SK-N-SH (cell line): ENCODE data around the gene MNT. TPM values are rescaled to one million over a fixed set of nuclear protein-coding genes. Genes with fewer than 3 reads are reported as not detected.

Experiments
- CTCF ChIA-PET: fragments of 300-600, 350-600 bp; formaldehyde crosslinking; extraction: SDS; loops from one replicate; lab custom pipeline; 2021; lab: Yijun Ruan, JAX
- POLR2A ChIA-PET: fragments of 350-600 bp; sonication (Branson Sonifier 250); formaldehyde crosslinking; extraction: SDS; loops from one replicate; lab custom pipeline; 2020; ENCODE audit warnings: antibody characterized with exemption, inconsistent platforms; lab: Yijun Ruan, JAX
- DNase-seq: peaks from one replicate; pipeline ENCODE4 v3.0.0; 2012
- H2AFZ ChIP-seq: fragments of 200-600 bp; sonication (generic); 2 replicates; pipeline ENCODE4 v1.8.1; 2016; ENCODE audit warnings: antibody characterized with exemption, mild to moderate bottlenecking, low read depth
- H3F3A ChIP-seq: fragments of 200-600 bp; sonication (generic); replicated peaks from 2 replicates; pipeline ENCODE3; 2016; ENCODE audit warnings: antibody characterized with exemption, mild to moderate bottlenecking; ENCODE audit not compliant: insufficient read depth
- H3K27ac ChIP-seq, 2 experiments: fragments of 200-500 bp in 1 of 2; fragments of 200-600 bp in 1 of 2; sonication (Bioruptor generic) in 1 of 2; sonication (generic), shearing (Covaris generic) in 1 of 2; 2 replicates each; pipeline versions ENCODE4 v1.5.1 to v1.6.1; 2014 to 2016; ENCODE audit warnings: low read depth in 2 of 2, inconsistent platforms in 1 of 2, low read length in 1 of 2, mild to moderate bottlenecking in 1 of 2, mixed read lengths in 1 of 2
- H3K27me3 ChIP-seq: fragments of 200-600 bp; sonication (generic), shearing (Covaris generic); 2 replicates; pipeline ENCODE4 v1.6.1; 2016; ENCODE audit warnings: mixed run types; ENCODE audit not compliant: insufficient read depth
- H3K36me3 ChIP-seq, 2 experiments: fragments of 200-500 bp in 1 of 2; fragments of 200-600 bp in 1 of 2; sonication (Bioruptor generic) in 1 of 2; sonication (generic) in 1 of 2; replicated peaks in 1 of 2; 2 replicates each; pipeline versions ENCODE3 to v1.5.1; 2014 to 2016; ENCODE audit warnings: low read length in 1 of 2, mild to moderate bottlenecking in 1 of 2; ENCODE audit not compliant: insufficient read depth in 2 of 2, control insufficient read depth in 1 of 2
- H3K4me1 ChIP-seq, 2 experiments: fragments of 200-500 bp in 1 of 2; fragments of 200-600 bp in 1 of 2; sonication (Bioruptor generic) in 1 of 2; sonication (generic), shearing (Covaris generic) in 1 of 2; 2 replicates each; pipeline versions ENCODE4 v1.5.1 to v1.6.1; 2014 to 2016; ENCODE audit warnings: low read depth in 1 of 2, low read length in 1 of 2, mixed run types in 1 of 2; ENCODE audit not compliant: insufficient read depth in 2 of 2, control insufficient read depth in 1 of 2
- H3K4me2 ChIP-seq: fragments of 200-600 bp; sonication (generic), shearing (Covaris generic); 2 replicates; pipeline ENCODE4 v1.6.1; 2017; ENCODE audit warnings: mixed run types
- H3K4me3 ChIP-seq, 2 experiments: fragments of 200-500 bp in 1 of 2; fragments of 200-600 bp in 1 of 2; sonication (Bioruptor generic) in 1 of 2; sonication (generic), shearing (Covaris generic) in 1 of 2; 2 replicates each; pipeline versions ENCODE4 v1.5.1 to v1.8.1; 2014 to 2016; ENCODE audit warnings: low read depth in 2 of 2, inconsistent platforms in 1 of 2, low read length in 1 of 2, mild to moderate bottlenecking in 1 of 2, mixed read lengths in 1 of 2, moderate library complexity in 1 of 2
- H3K79me2 ChIP-seq: fragments of 200-600 bp; sonication (generic); 2 replicates; pipeline ENCODE4 v1.8.1; 2017; ENCODE audit warnings: mild to moderate bottlenecking; ENCODE audit not compliant: insufficient read depth
- H3K9ac ChIP-seq: fragments of 200-600 bp; sonication (generic); 2 replicates; pipeline ENCODE4 v1.6.1; 2017; ENCODE audit warnings: mixed run types
- H3K9me2 ChIP-seq: fragments of 200-600 bp; sonication (generic); 2 replicates; pipeline ENCODE4 v1.6.1; 2017; ENCODE audit warnings: mixed run types
- H3K9me3 ChIP-seq: fragments of 200-600 bp; sonication (generic); 2 replicates; pipeline ENCODE4 v1.6.1; 2017; ENCODE audit warnings: mixed run types, mild to moderate bottlenecking, moderate library complexity
- H4K20me1 ChIP-seq: fragments of 200-600 bp; sonication (generic); 2 replicates; pipeline ENCODE4 v1.6.1; 2017; ENCODE audit warnings: mild to moderate bottlenecking, mixed run types; ENCODE audit not compliant: insufficient read depth
- ELF1 ChIP-seq: IDR thresholded peaks from 2 replicates; pipeline ENCODE4 v1.4.0; 2012
- EZH2phosphoT487 ChIP-seq: fragments of 200-600 bp; sonication (generic); IDR thresholded peaks from 2 replicates; pipeline ENCODE4 v1.6.1; 2017; ENCODE audit warnings: low read depth, mixed run types, mild to moderate bottlenecking, antibody characterized with exemption, moderate library complexity, borderline replicate concordance
- JUND ChIP-seq: IDR thresholded peaks from 2 replicates; pipeline ENCODE4 v1.4.0; 2012
- MAX ChIP-seq: IDR thresholded peaks from 2 replicates; pipeline ENCODE4 v1.4.0; 2012; ENCODE audit warnings: low read depth
- MEF2A ChIP-seq: IDR thresholded peaks from 2 replicates; pipeline ENCODE4 v1.4.0; 2012; ENCODE audit warnings: low read depth, borderline replicate concordance
- MXI1 ChIP-seq: IDR thresholded peaks from 2 replicates; pipeline ENCODE4 v1.6.1; 2012; ENCODE audit warnings: mild to moderate bottlenecking, low read depth, low read length, improper control_type of control experiment
- NRF1 ChIP-seq: IDR thresholded peaks from 2 replicates; pipeline ENCODE4 v1.6.1; 2012; ENCODE audit warnings: low read depth, mild to moderate bottlenecking, low read length
- RAD21 ChIP-seq: IDR thresholded peaks from 2 replicates; pipeline ENCODE4 v1.6.1; 2012; ENCODE audit warnings: mild to moderate bottlenecking, low read length
- RXRA ChIP-seq: IDR thresholded peaks from 2 replicates; pipeline ENCODE4 v1.4.0; 2012; ENCODE audit warnings: low read depth, mild to moderate bottlenecking, borderline replicate concordance
- TEAD4 ChIP-seq: IDR thresholded peaks from 2 replicates; pipeline ENCODE4 v1.4.0; 2012; ENCODE audit warnings: mild to moderate bottlenecking, borderline replicate concordance; ENCODE audit not compliant: insufficient read depth
- USF1 ChIP-seq: IDR thresholded peaks from 2 replicates; pipeline ENCODE4 v1.4.0; 2012; ENCODE audit warnings: low read depth, borderline replicate concordance
- WGBS: methylation state at CpG from one replicate; pipeline ENCODE4 v1.1.6; 2017; ENCODE audit warnings: low lambda C conversion rate; 5-methylcytosine and 5-hydroxymethylcytosine counted together
- polyA plus RNA-seq, 3 experiments: library from polyadenylated mRNA; depleted of rRNA; stranded (reverse); fragments of >200 nt; gene quantifications; 2 replicates each; pipeline ENCODE4 v1.2.3, GENCODE V29; 2012
- TF ChIP-seq, protein P1 (sequence below): fragments of 150-350 bp; IDR thresholded peaks from 2 replicates; pipeline ENCODE4 v1.6.1; 2016; ENCODE audit warnings: mild to moderate bottlenecking, low read depth, low read length
- TF ChIP-seq, protein P2 (sequence below): IDR thresholded peaks from 2 replicates; pipeline ENCODE4 v1.6.1; 2012; ENCODE audit warnings: mild to moderate bottlenecking, low read depth, low read length, moderate library complexity

Gene MNT
- polyA plus RNA-seq, 1 of the 3 experiments (the other 2 are of a cell fraction): 7.1 TPM

- no peak for DNase-seq
- no peaks in the 10 kb centered on the region for H3K79me2 ChIP-seq
- no peak overlapping the region for H3K4me2 ChIP-seq
- peaks cover 3 to 69% of the 10 kb centered on the region in 2 experiments for H3K36me3 ChIP-seq
- no peak overlapping the region for H3K4me3 ChIP-seq
- TF ChIP-seq JUND: no peak
- TF ChIP-seq EZH2phosphoT487: no peak
- TF ChIP-seq, protein P1, sequence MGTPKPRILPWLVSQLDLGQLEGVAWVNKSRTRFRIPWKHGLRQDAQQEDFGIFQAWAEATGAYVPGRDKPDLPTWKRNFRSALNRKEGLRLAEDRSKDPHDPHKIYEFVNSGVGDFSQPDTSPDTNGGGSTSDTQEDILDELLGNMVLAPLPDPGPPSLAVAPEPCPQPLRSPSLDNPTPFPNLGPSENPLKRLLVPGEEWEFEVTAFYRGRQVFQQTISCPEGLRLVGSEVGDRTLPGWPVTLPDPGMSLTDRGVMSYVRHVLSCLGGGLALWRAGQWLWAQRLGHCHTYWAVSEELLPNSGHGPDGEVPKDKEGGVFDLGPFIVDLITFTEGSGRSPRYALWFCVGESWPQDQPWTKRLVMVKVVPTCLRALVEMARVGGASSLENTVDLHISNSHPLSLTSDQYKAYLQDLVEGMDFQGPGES: no peak
- TF ChIP-seq TEAD4: no peak
- no peak for TF ChIP-seq RXRA
- TF ChIP-seq NRF1: no peak
- TF ChIP-seq, protein P2, sequence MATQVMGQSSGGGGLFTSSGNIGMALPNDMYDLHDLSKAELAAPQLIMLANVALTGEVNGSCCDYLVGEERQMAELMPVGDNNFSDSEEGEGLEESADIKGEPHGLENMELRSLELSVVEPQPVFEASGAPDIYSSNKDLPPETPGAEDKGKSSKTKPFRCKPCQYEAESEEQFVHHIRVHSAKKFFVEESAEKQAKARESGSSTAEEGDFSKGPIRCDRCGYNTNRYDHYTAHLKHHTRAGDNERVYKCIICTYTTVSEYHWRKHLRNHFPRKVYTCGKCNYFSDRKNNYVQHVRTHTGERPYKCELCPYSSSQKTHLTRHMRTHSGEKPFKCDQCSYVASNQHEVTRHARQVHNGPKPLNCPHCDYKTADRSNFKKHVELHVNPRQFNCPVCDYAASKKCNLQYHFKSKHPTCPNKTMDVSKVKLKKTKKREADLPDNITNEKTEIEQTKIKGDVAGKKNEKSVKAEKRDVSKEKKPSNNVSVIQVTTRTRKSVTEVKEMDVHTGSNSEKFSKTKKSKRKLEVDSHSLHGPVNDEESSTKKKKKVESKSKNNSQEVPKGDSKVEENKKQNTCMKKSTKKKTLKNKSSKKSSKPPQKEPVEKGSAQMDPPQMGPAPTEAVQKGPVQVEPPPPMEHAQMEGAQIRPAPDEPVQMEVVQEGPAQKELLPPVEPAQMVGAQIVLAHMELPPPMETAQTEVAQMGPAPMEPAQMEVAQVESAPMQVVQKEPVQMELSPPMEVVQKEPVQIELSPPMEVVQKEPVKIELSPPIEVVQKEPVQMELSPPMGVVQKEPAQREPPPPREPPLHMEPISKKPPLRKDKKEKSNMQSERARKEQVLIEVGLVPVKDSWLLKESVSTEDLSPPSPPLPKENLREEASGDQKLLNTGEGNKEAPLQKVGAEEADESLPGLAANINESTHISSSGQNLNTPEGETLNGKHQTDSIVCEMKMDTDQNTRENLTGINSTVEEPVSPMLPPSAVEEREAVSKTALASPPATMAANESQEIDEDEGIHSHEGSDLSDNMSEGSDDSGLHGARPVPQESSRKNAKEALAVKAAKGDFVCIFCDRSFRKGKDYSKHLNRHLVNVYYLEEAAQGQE: no peak
- no peak for TF ChIP-seq USF1
- no peak for TF ChIP-seq RAD21
- TF ChIP-seq MAX: no peak
- no peak for TF ChIP-seq MEF2A
- no peak for TF ChIP-seq ELF1
- TF ChIP-seq MXI1: no peak
- CTCF ChIA-PET: interaction anchor here (2.4 to 26.4 kb wide), 2 partner anchors 9 to 36 kb away, joined by 8 to 654 read pairs; partner anchors contain the start of gene MNT
- H3K27ac ChIP-seq: no peak overlapping the region
- H4K20me1 ChIP-seq: no peaks in the 10 kb centered on the region
- no peak overlapping the region for H3K9ac ChIP-seq
- H3F3A ChIP-seq: no peaks in the 10 kb centered on the region
- H2AFZ ChIP-seq: no peak overlapping the region
- POLR2A ChIA-PET: no interaction called here
- H3K27me3 ChIP-seq: no peaks in the 10 kb centered on the region
- WGBS: 98% methylated on average over 11 of the region's 18 CpGs
- H3K9me3 ChIP-seq: no peaks in the 10 kb centered on the region
- no peaks in the 10 kb centered on the region; a peak in 1 of 4 replicates for H3K4me1 ChIP-seq
- no peaks in the 10 kb centered on the region for H3K9me2 ChIP-seq
Observed at GRCh38 chr17:2373179-2373578, 27.7 kb downstream of the MNT start.
